ENCODE measurements around the gene HSFY1.
"Not testable (repeated sequence)": the region's sequence is repeated elsewhere in the genome, so short reads cannot be mapped to it uniquely, and the experiment has no call there.

The HSFY1 gene, protein sequence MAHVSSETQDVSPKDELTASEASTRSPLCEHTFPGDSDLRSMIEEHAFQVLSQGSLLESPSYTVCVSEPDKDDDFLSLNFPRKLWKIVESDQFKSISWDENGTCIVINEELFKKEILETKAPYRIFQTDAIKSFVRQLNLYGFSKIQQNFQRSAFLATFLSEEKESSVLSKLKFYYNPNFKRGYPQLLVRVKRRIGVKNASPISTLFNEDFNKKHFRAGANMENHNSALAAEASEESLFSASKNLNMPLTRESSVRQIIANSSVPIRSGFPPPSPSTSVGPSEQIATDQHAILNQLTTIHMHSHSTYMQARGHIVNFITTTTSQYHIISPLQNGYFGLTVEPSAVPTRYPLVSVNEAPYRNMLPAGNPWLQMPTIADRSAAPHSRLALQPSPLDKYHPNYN

DNA sequence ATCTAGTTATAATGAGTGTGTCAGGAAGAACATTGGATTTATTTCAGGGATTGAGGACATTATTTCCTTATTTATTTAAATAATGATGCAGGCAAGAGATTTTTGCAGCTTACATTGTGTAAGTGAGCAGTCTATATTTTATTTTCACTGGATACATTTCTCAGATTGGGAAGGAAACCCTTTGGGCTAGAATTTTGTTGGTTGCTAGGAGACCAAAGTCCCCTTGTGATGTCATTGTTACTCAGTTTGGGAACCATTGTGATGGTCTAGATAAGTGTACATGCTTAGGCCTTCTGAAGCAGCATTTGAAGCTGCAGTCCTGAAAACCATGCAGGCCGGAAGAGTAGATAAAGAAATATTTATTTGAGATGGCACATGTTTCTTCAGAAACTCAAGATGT, at the start of gene HSFY1:
Gene HSFY1, plus strand, starts transcription at position 301 of the 400 bp plus-strand sequence. Its CDS starts 68 bp downstream, at position 369.
- not testable (repeated sequence) for DNase-seq

DNA sequence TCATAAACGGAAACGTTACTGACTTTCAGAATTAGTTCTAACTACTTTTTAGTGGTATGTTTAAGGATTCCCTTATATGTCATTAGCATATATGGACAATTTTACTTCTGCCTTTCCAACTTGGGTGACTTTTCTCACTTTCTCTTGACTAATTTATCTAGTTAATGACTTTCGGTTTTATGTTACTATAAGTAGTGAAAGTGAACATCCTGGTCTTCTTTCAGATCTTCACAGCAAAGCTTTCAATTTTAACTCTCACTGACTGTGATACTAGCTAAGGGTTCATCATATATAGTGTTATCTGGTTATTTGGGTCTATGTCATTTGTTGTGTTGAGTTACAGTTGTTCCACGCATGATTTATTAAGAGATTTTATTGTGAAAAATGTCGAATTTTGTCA, 42.3 kb upstream of the HSFY1 start:
- DNase-seq = not testable (repeated sequence)

DNA sequence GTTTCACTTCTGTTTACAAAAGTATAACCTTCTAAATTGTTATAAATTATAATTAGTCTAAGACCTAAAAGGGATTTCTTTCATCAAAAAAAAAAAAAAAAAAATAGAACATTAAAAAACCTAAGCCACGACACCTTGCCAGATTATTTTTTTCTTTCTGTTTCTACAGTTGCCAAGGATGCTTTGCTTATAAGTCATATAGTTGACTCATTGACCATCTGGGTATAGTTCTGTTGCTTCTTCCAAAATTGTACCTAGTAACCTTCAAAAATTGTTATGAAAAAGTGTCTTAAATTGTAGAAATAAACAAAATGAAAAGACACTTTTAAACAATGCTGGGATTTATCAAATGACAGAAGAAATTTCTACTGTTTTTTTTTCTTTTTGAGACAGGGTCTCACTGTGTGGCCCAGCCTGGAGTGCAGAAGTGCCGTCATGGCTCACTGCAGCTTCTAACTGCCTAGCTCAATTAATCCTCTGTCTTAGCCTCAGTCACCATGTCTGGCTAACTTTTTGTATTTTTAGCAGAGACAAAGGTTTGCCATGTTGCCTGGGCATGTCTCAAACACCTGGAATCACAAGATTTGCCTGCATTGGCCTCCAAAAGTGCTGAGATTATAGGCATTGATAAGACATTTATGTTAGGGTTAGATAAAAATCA, 15.4 kb upstream of the HSFY1 start:
- not testable (repeated sequence) for DNase-seq

DNA sequence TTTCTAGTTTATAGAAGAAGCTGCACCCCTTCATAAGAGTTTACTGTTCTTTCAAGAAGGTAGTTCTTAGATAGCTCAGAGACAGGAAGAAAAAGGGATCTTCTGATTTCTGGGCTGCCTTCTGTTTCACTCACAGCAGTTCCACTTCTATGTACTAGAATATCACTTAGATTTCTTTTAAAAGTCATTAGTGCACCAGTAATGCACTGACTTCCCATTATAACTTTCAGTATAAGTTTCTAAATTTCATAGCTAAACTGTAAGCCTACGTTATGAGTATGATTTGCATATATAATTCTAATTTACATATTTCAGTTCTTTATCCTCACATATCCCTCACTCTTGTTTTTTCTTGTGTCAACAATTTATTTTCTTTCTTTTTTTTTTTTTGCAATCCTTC, 7.6 kb upstream of the HSFY1 start:
- DNase-seq = not testable (repeated sequence)

DNA sequence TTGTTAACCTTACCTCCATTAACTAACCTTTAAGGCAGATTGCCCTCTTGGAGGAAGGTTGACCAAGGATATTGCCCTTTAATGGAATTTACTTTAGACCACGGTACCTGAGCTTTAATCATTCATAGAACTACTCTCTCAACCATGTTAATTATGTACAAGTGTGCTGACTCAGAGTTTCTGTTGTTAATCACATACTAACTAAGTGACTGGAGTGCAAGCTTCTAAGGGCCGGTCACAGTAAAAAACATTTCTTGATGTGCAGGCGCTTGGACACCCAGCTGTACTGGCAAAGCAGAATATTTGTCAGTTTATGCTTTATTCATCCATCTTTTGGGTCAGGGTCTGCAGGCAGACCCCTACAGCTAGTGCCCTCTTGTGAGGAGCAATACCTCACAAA, 6.6 kb downstream of the HSFY1 start:
- DNase-seq = not testable (repeated sequence)

DNA sequence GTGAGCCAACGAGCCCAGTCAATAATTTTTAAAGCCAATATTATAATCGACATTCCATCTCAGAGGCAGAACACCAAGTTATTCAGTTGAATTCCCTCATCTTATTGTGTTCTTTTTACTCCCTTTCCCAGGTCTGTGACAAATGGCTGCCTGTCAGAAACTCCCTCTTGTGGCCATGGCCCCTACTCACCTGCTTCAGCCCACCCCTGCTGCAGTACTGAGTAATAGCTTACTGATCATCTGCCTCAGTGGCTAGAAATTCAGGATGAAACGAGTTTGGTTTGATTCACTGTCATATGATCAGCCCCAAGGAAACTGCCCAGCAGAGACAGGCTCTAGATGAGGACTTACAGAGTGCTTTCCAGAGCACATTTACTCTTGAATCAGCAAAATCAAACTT, 19.4 kb downstream of the HSFY1 start:
- not testable (repeated sequence) for DNase-seq

Data from GDM1 (cell line).